ENCODE measurements around the gene GAK.

GAK gene

GRCh38 chr4:892780-893179 lies 39.3 kb downstream of the GAK start:
- no peaks in the 10 kb centered on the region for H4K20me1 ChIP-seq (ENCODE audit: low read depth, low read length)
- H3K9me2 ChIP-seq (replicated peaks; ENCODE audit: insufficient read depth, low read length) = no peaks in the 10 kb centered on the region
- no peak overlapping the region for H3K4me2 ChIP-seq (ENCODE audit: low read depth, low read length, poor library complexity, severe bottlenecking)
- no peaks in the 10 kb centered on the region for H3K9me3 ChIP-seq (ENCODE audit: insufficient read depth, low read length)
- H3K4me3 ChIP-seq (ENCODE audit: insufficient read depth, low read length, poor library complexity, severe bottlenecking) = no peak overlapping the region
- no peak overlapping the region for H3K9ac ChIP-seq (ENCODE audit: low read length)
- H3K36me3 ChIP-seq (ENCODE audit: low read length) = no peaks in the 10 kb centered on the region
- no peaks in the 10 kb centered on the region for H3K79me2 ChIP-seq (ENCODE audit: insufficient read depth, low read length)
- TF ChIP-seq EZH2phosphoT487 (conservative IDR thresholded peaks at IDR 0.05; ENCODE audit: low read length) = no peak
- TF ChIP-seq CTCF (IDR thresholded peaks at IDR 0.05; ENCODE audit: insufficient read depth, low read length, poor library complexity, severe bottlenecking) = no peak
- no peak overlapping the region for H2AFZ ChIP-seq (ENCODE audit: low read depth, low read length, severe bottlenecking)
- no peak overlapping the region for H3K27ac ChIP-seq (ENCODE audit: low read depth, low read length)
- no peaks in the 10 kb centered on the region for H3K27me3 ChIP-seq (ENCODE audit: low read length)
- H3F3A ChIP-seq (ENCODE audit: insufficient read depth) = no peaks in the 10 kb centered on the region

GRCh38 chr4:891747-892146 lies 40.4 kb downstream of the GAK start:
- Histone ChIP-seq H3K9ac (ENCODE audit: low read length) (no peak overlapping the region), H3K4me2 (ENCODE audit: low read depth, low read length, poor library complexity, severe bottlenecking) (no peak overlapping the region), H3K9me2 (replicated peaks; ENCODE audit: insufficient read depth, low read length) (no peaks in the 10 kb centered on the region), H4K20me1 (ENCODE audit: low read depth, low read length) (no peaks in the 10 kb centered on the region), H3K36me3 (ENCODE audit: low read length) (no peaks in the 10 kb centered on the region), H3K4me3 (ENCODE audit: insufficient read depth, low read length, poor library complexity, severe bottlenecking) (no peak overlapping the region), H3F3A (ENCODE audit: insufficient read depth) (no peaks in the 10 kb centered on the region), H3K27ac (ENCODE audit: low read depth, low read length) (no peak overlapping the region), H3K9me3 (ENCODE audit: insufficient read depth, low read length) (no peaks in the 10 kb centered on the region), H3K27me3 (ENCODE audit: low read length) (no peaks in the 10 kb centered on the region), H3K79me2 (ENCODE audit: insufficient read depth, low read length) (no peaks in the 10 kb centered on the region), H2AFZ (ENCODE audit: low read depth, low read length, severe bottlenecking) (no peak overlapping the region)
- no peak for TF ChIP-seq CTCF (IDR thresholded peaks at IDR 0.05; ENCODE audit: insufficient read depth, low read length, poor library complexity, severe bottlenecking)
- no peak for TF ChIP-seq EZH2phosphoT487 (conservative IDR thresholded peaks at IDR 0.05; ENCODE audit: low read length)

- H3K79me2 ChIP-seq (ENCODE audit: insufficient read depth, low read length) = no peaks in the 10 kb centered on the region
- no peaks in the 10 kb centered on the region for H3K9me2 ChIP-seq (replicated peaks; ENCODE audit: insufficient read depth, low read length)
- no peaks in the 10 kb centered on the region for H3F3A ChIP-seq (ENCODE audit: insufficient read depth)
- H3K27ac ChIP-seq (ENCODE audit: low read depth, low read length) = no peak overlapping the region
- no peak overlapping the region for H3K9ac ChIP-seq (ENCODE audit: low read length)
- no peak overlapping the region for H3K4me3 ChIP-seq (ENCODE audit: insufficient read depth, low read length, poor library complexity, severe bottlenecking)
- H3K9me3 ChIP-seq (ENCODE audit: insufficient read depth, low read length) = no peaks in the 10 kb centered on the region
- H3K36me3 ChIP-seq (ENCODE audit: low read length) = no peaks in the 10 kb centered on the region
- no peak overlapping the region for H2AFZ ChIP-seq (ENCODE audit: low read depth, low read length, severe bottlenecking)
- H3K27me3 ChIP-seq (ENCODE audit: low read length) = no peaks in the 10 kb centered on the region
- no peaks in the 10 kb centered on the region for H4K20me1 ChIP-seq (ENCODE audit: low read depth, low read length)
- H3K4me2 ChIP-seq (ENCODE audit: low read depth, low read length, poor library complexity, severe bottlenecking) = no peak overlapping the region
- TF ChIP-seq CTCF (IDR thresholded peaks at IDR 0.05; ENCODE audit: insufficient read depth, low read length, poor library complexity, severe bottlenecking) (no peak), EZH2phosphoT487 (conservative IDR thresholded peaks at IDR 0.05; ENCODE audit: low read length) (no peak)
Measured at GRCh38 chr4:890036-890695, 42.0 kb downstream of the GAK start.

All from SU-DHL-6 (cell line).